ENCODE measurements around the gene ZDHHC8. TPM values are rescaled to one million over a fixed set of nuclear protein-coding genes. Genes with fewer than 3 reads are reported as not detected.

The ZDHHC8 gene
- total and polyA plus RNA-seq, 2 experiments from 2014 or later, result 13.0 to 18.7 TPM

- Histone ChIP-seq H3K27me3 (replicated peaks; ENCODE audit: insufficient read depth) (no peaks in the 10 kb centered on the region), H2AFZ (no peak overlapping the region), H3K79me2 (ENCODE audit: insufficient read depth) (peaks cover 38% of the 10 kb centered on the region), H3K4me1 (ENCODE audit: insufficient read depth) (no peaks in the 10 kb centered on the region), H3K4me2 (ENCODE audit: unreplicated experiment) (no peak overlapping the region), H3K27ac (no peak overlapping the region), H3K9ac (no peak overlapping the region), H3K36me3 (ENCODE audit: low read depth) (0 out of 2 replicates have a peak, but pooled peaks cover 6% of the 10 kb centered on the region), H3K9me3 (ENCODE audit: low read depth) (no peaks in the 10 kb centered on the region), H3K9me2 (ENCODE audit: insufficient read depth) (no peaks in the 10 kb centered on the region), H3F3A (ENCODE audit: insufficient read depth) (peaks cover 26% of the 10 kb centered on the region; the same call in 1 of the 2 replicates), H4K20me1 (ENCODE audit: insufficient read depth) (no peaks in the 10 kb centered on the region), H3K4me3 (no peak overlapping the region)
- TF ChIP-seq EZH2 (IDR thresholded peaks at IDR 0.05; ENCODE audit: insufficient read depth, poor library complexity, severe bottlenecking) (no peak), EZH2phosphoT487 (IDR thresholded peaks at IDR 0.05; ENCODE audit: insufficient read depth, low read depth) (no peak)
- WGBS, 2 experiments (ENCODE audit: low coverage in 1 of 2, low lambda C conversion rate in 2 of 2, missing lambda C conversion rate in 2 of 2), result 88 to 90% methylated on average over 29 to 31 of the region's 32 CpGs
- DNase-seq, result no peak
- in situ Hi-C loops (cut with MboI), result no loop called here
These were observed 6.1 kb upstream of the ZDHHC8 start for GRCh38 chr22:20125201-20126174.

- Histone ChIP-seq H4K20me1 (ENCODE audit: insufficient read depth) (no peaks in the 10 kb centered on the region), H3K9me3 (ENCODE audit: low read depth) (no peaks in the 10 kb centered on the region), H3K4me3 (no peak overlapping the region), H3K36me3 (ENCODE audit: low read depth) (0 out of 2 replicates have a peak, but pooled peaks cover 6% of the 10 kb centered on the region), H3K79me2 (ENCODE audit: insufficient read depth) (peaks cover 28% of the 10 kb centered on the region), H3K27me3 (replicated peaks; ENCODE audit: insufficient read depth) (no peaks in the 10 kb centered on the region), H2AFZ (no peak overlapping the region), H3K27ac (no peak overlapping the region), H3K4me2 (ENCODE audit: unreplicated experiment) (no peak overlapping the region), H3K9me2 (ENCODE audit: insufficient read depth) (no peaks in the 10 kb centered on the region), H3F3A (ENCODE audit: insufficient read depth) (peaks cover 28% of the 10 kb centered on the region; the same call in 1 of the 2 replicates), H3K4me1 (ENCODE audit: insufficient read depth) (no peaks in the 10 kb centered on the region), H3K9ac (no peak overlapping the region)
- TF ChIP-seq EZH2phosphoT487 (IDR thresholded peaks at IDR 0.05; ENCODE audit: insufficient read depth, low read depth) (no peak), EZH2 (IDR thresholded peaks at IDR 0.05; ENCODE audit: insufficient read depth, poor library complexity, severe bottlenecking) (no peak)
- no peak for DNase-seq
- in situ Hi-C loops (cut with MboI), result no loop called here
- WGBS, 2 experiments (ENCODE audit: low coverage in 1 of 2, low lambda C conversion rate in 2 of 2, missing lambda C conversion rate in 2 of 2), result 84 to 85% methylated on average over 17 to 19 of the region's 19 CpGs
These were observed 5.1 kb upstream of the ZDHHC8 start for GRCh38 chr22:20126284-20127029.

- H3K9ac ChIP-seq, result no peak overlapping the region
- no peaks in the 10 kb centered on the region for H3K9me2 ChIP-seq (ENCODE audit: insufficient read depth)
- no peak for DNase-seq
- no peak overlapping the region for H3K4me2 ChIP-seq (ENCODE audit: unreplicated experiment)
- H3K9me3 ChIP-seq (ENCODE audit: low read depth), result no peaks in the 10 kb centered on the region
- H3K27me3 ChIP-seq (replicated peaks; ENCODE audit: insufficient read depth), result no peaks in the 10 kb centered on the region
- in situ Hi-C loops (cut with MboI), result no loop called here
- H2AFZ ChIP-seq, result no peak overlapping the region
- 84 to 85% methylated on average over 14 to 15 of the region's 15 CpGs for WGBS, 2 experiments (ENCODE audit: low coverage in 1 of 2, low lambda C conversion rate in 2 of 2, missing lambda C conversion rate in 2 of 2)
- H3K36me3 ChIP-seq (ENCODE audit: low read depth), result 0 out of 2 replicates have a peak, but pooled peaks cover 6% of the 10 kb centered on the region
- H3K27ac ChIP-seq, result no peak overlapping the region
- H3K4me1 ChIP-seq (ENCODE audit: insufficient read depth), result no peaks in the 10 kb centered on the region
- TF ChIP-seq EZH2 (IDR thresholded peaks at IDR 0.05; ENCODE audit: insufficient read depth, poor library complexity, severe bottlenecking), result no peak
- no peak for TF ChIP-seq EZH2phosphoT487 (IDR thresholded peaks at IDR 0.05; ENCODE audit: insufficient read depth, low read depth)
- H3K4me3 ChIP-seq, result no peak overlapping the region
- H3F3A ChIP-seq (ENCODE audit: insufficient read depth), result peaks cover 28% of the 10 kb centered on the region; the same call in 1 of the 2 replicates
- H4K20me1 ChIP-seq (ENCODE audit: insufficient read depth), result no peaks in the 10 kb centered on the region
- H3K79me2 ChIP-seq (ENCODE audit: insufficient read depth), result peaks cover 24% of the 10 kb centered on the region
These were observed 4.2 kb upstream of the ZDHHC8 start for GRCh38 chr22:20127318-20127868.
